ENCODE measurements around the gene ADGRV1.

DNA sequence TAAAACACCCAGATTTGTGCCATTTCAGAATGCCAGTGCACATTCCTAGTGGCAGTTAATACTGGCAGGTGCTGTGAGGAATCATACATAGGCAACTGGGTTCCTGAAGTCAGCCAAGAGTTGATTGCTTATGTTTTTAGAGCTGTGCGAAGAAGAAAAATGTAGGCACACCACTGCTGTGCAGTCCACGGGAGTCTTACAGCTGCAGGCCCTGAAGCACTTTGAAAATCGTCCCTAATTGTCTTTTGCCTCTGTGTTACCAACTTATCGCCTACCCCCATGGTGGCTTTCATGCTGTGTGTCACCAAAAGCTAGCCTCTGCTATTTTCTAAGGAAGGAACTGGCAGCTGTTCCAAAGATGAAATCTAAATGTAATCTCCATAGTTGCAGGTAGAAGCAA lies 560.6 kb downstream of the ADGRV1 start:
- TF ChIP-seq, protein P1, sequence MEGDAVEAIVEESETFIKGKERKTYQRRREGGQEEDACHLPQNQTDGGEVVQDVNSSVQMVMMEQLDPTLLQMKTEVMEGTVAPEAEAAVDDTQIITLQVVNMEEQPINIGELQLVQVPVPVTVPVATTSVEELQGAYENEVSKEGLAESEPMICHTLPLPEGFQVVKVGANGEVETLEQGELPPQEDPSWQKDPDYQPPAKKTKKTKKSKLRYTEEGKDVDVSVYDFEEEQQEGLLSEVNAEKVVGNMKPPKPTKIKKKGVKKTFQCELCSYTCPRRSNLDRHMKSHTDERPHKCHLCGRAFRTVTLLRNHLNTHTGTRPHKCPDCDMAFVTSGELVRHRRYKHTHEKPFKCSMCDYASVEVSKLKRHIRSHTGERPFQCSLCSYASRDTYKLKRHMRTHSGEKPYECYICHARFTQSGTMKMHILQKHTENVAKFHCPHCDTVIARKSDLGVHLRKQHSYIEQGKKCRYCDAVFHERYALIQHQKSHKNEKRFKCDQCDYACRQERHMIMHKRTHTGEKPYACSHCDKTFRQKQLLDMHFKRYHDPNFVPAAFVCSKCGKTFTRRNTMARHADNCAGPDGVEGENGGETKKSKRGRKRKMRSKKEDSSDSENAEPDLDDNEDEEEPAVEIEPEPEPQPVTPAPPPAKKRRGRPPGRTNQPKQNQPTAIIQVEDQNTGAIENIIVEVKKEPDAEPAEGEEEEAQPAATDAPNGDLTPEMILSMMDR (IDR thresholded peaks at IDR 0.05), result no peak
- TF ChIP-seq ZFX (IDR thresholded peaks at IDR 0.05; ENCODE audit: borderline replicate concordance), result no peak

All from 22Rv1 (cell line).